B cell (primary cell): ENCODE data around the gene KLHL22. TPM values are rescaled to one million over a fixed set of nuclear protein-coding genes. Genes with fewer than 3 reads are reported as not detected.

Source experiments
- ATAC-seq: fragments of 200-7000 bp; cut with Tn5 transposase; one replicate; pipeline ENCODE4 v1.10.0; 2021; ENCODE audit warnings: low read depth, mild to moderate bottlenecking, moderate number of reproducible peaks, moderate library complexity
- CTCF ChIA-PET: fragments of 350-600 bp; sonication (Branson Sonifier 250); formaldehyde crosslinking; loops from one replicate; lab custom pipeline; 2021; ENCODE audit warnings: antibody characterized with exemption, inconsistent platforms; lab: Charles Lee
- POLR2A ChIA-PET: fragments of 350-600 bp; sonication (Branson Sonifier 250); formaldehyde crosslinking; loops from one replicate; lab custom pipeline; 2021; ENCODE audit warnings: antibody characterized with exemption; lab: Charles Lee
- DNase-seq: peaks from one replicate; pipeline ENCODE4 v3.0.0; 2013
- H2AFZ ChIP-seq: 2 replicates; pipeline ENCODE4 v1.6.1; 2012; ENCODE audit warnings: mild to moderate bottlenecking, low read depth, low read length; ENCODE audit not compliant: insufficient read depth, poor library complexity, severe bottlenecking
- H3K27ac ChIP-seq, 2 donors: 1 replicate in 1 of 2; 2 replicates in 1 of 2; pipeline ENCODE4 v1.5.1; 2012 to 2013; ENCODE audit warnings: low read length in 2 of 2, mild to moderate bottlenecking in 2 of 2, moderate library complexity in 1 of 2
- H3K27me3 ChIP-seq, 4 experiments: fragments of 200-600 bp in 1 of 4; sonication (generic) in 1 of 4; replicated peaks in 1 of 4; 1 replicate in 2 of 4; 2 replicates in 2 of 4; pipeline versions ENCODE4 v1.6.1 to v1.7.0; 2013 to 2016; ENCODE audit warnings: low read length in 3 of 4, mild to moderate bottlenecking in 2 of 4, mixed read lengths in 1 of 4, moderate library complexity in 1 of 4; ENCODE audit not compliant: insufficient read depth in 4 of 4, control insufficient read depth in 3 of 4; ENCODE audit errors: control extremely low read depth in 1 of 4
- H3K36me3 ChIP-seq, 2 experiments: replicated peaks in 1 of 2; 1 replicate in 1 of 2; 2 replicates in 1 of 2; pipeline versions ENCODE4 v1.6.1 to v1.7.1; 2013; ENCODE audit warnings: low read length in 1 of 2; ENCODE audit not compliant: insufficient read depth in 2 of 2, control insufficient read depth in 1 of 2; ENCODE audit errors: control extremely low read depth in 1 of 2, extremely low read depth in 1 of 2
- H3K4me1 ChIP-seq, 2 donors: fragments of 200-600 bp in 1 of 2; sonication (generic) in 1 of 2; 1 replicate in 1 of 2; 2 replicates in 1 of 2; pipeline versions ENCODE4 v1.5.1 to v1.6.1; 2013 to 2017; ENCODE audit warnings: low read length in 2 of 2; ENCODE audit not compliant: control insufficient read depth in 2 of 2, insufficient read depth in 2 of 2
- H3K4me2 ChIP-seq: replicated peaks from 2 replicates; pipeline ENCODE3; 2012; ENCODE audit warnings: mild to moderate bottlenecking, low read depth, low read length; ENCODE audit not compliant: poor library complexity, severe bottlenecking
- H3K4me3 ChIP-seq, 5 experiments: fragments of 200-600 bp in 1 of 5; sonication (generic) in 1 of 5; 1 replicate in 3 of 5; 2 replicates in 2 of 5; pipeline versions ENCODE4 v1.5.1 to v1.7.0; 2011 to 2016; ENCODE audit warnings: low read length in 4 of 5, mild to moderate bottlenecking in 4 of 5, low read depth in 2 of 5, control low read depth in 1 of 5, moderate library complexity in 1 of 5; ENCODE audit not compliant: insufficient read depth in 1 of 5; ENCODE audit errors: control extremely low read depth in 1 of 5, extremely low read depth in 1 of 5
- H3K79me2 ChIP-seq: fragments of 200-600 bp; sonication (generic); one replicate; pipeline ENCODE4 v1.6.0; 2016; ENCODE audit warnings: low read length; ENCODE audit not compliant: control insufficient read depth, insufficient read depth
- H3K9ac ChIP-seq: fragments of 200-600 bp; sonication (generic); 2 replicates; pipeline ENCODE4 v1.6.1; 2017; ENCODE audit warnings: mild to moderate bottlenecking, low read length, moderate library complexity
- H3K9me3 ChIP-seq, 3 donors: one replicate each; pipeline versions ENCODE4 v1.6.1 to v1.7.1; 2013; ENCODE audit warnings: low read length in 2 of 3; ENCODE audit not compliant: control insufficient read depth in 2 of 3, insufficient read depth in 1 of 3; ENCODE audit errors: control extremely low read depth in 1 of 3
- H4K20me1 ChIP-seq: 2 replicates; pipeline ENCODE4 v1.6.0; 2012; ENCODE audit warnings: mild to moderate bottlenecking, low read length; ENCODE audit not compliant: insufficient read depth, control insufficient read depth, poor library complexity, severe bottlenecking
- H3K27ac Mint-ChIP-seq: one replicate; pipeline ENCODE4 v1.8.0; 2021; ENCODE audit warnings: mixed read lengths
- H3K27me3 Mint-ChIP-seq: one replicate; pipeline ENCODE4 v1.8.0; 2021; ENCODE audit warnings: mixed read lengths
- H3K4me1 Mint-ChIP-seq: one replicate; pipeline ENCODE4 v1.8.0; 2021; ENCODE audit warnings: mixed read lengths
- H3K4me3 Mint-ChIP-seq: one replicate; pipeline ENCODE4 v1.8.0; 2021; ENCODE audit warnings: mixed read lengths
- H3K9me3 Mint-ChIP-seq: one replicate; pipeline ENCODE4 v1.8.0; 2022; ENCODE audit warnings: mixed read lengths; ENCODE audit not compliant: insufficient read depth
- CTCF ChIP-seq: fragments of 200-600 bp; IDR thresholded peaks from one replicate; pipeline ENCODE4 v1.8.0; 2022; ENCODE audit warnings: antibody characterized with exemption, mild to moderate bottlenecking
- EZH2 ChIP-seq: IDR thresholded peaks from 2 replicates; pipeline ENCODE4 v1.6.1; 2012; ENCODE audit warnings: borderline replicate concordance, low read depth, mild to moderate bottlenecking, moderate library complexity, low read length; ENCODE audit not compliant: insufficient read depth, poor library complexity, severe bottlenecking
- WGBS: methylation state at CpG from one replicate; pipeline ENCODE4 v1.1.5; 2013; ENCODE audit warnings: missing lambda C conversion rate; ENCODE audit not compliant: insufficient coverage; 5-methylcytosine and 5-hydroxymethylcytosine counted together
- intact Hi-C: fragments of 100-400 bp; cut with micrococcal nuclease; formaldehyde crosslinking; loops from one replicate; pipeline ENCODE4 v1.10.0; 2022
- polyA plus RNA-seq: library from polyadenylated mRNA; depleted of rRNA; stranded (reverse); fragments of >200 nt; gene quantifications from 2 replicates; pipeline ENCODE4 v1.2.3, GENCODE V29; 2012
- total RNA-seq, 2 donors: library from RNA; stranded (reverse); fragments of 120-200 nt in 1 of 2; gene quantifications; 1 replicate in 1 of 2; 2 replicates in 1 of 2; pipeline versions ENCODE4 v1.2.3 to v1.2.4, GENCODE V29; 2013 to 2022

KLHL22 gene
- total and polyA plus RNA-seq, 2 donors (not counting 1 experiment from before 2014, with no cell fraction given): 37.0 to 45.6 TPM

- no peak overlapping the region for H3K4me3 ChIP-seq
- 95% methylated on average over 10 of the region's 12 CpGs for WGBS
- no peaks in the 10 kb centered on the region for H3K9me3 Mint-ChIP-seq
- H3K36me3 ChIP-seq: no peaks in the 10 kb centered on the region
- peaks cover 0 to 41% (median 0%) of the 10 kb centered on the region in 3 donors for H3K9me3 ChIP-seq
- CTCF ChIA-PET: interaction anchor here (0.9 to 2.1 kb wide), 3 partner anchors 16 to 23 kb away, joined by 3 to 7 read pairs (median 3); no protein-coding TSS in a partner anchor
- peaks cover 39% of the 10 kb centered on the region for H3K4me1 Mint-ChIP-seq
- H3K79me2 ChIP-seq: no peaks in the 10 kb centered on the region
- POLR2A ChIA-PET: interaction anchor here (0.6 kb wide), 1 partner anchor 28 kb away, joined by 3 read pairs; no protein-coding TSS in a partner anchor
- no peak overlapping the region for H3K27ac Mint-ChIP-seq
- peaks cover 31% of the 10 kb centered on the region for H4K20me1 ChIP-seq
- peaks cover 45 to 57% of the 10 kb centered on the region in 2 donors for H3K4me1 ChIP-seq
- H3K27ac ChIP-seq: no peak overlapping the region
- DNase-seq (no peak), ATAC-seq (no peak)
- TF ChIP-seq EZH2 (no peak), CTCF (no peak)
- intact Hi-C loops: no loop called here
- no peak overlapping the region for H3K9ac ChIP-seq
- H3K4me3 Mint-ChIP-seq: no peak overlapping the region
- no peak overlapping the region for H3K4me2 ChIP-seq
- H2AFZ ChIP-seq: no peak overlapping the region
- H3K27me3 Mint-ChIP-seq: peaks cover 53% of the 10 kb centered on the region
- peaks cover 0 to 91% (median 41%) of the 10 kb centered on the region in 4 experiments for H3K27me3 ChIP-seq
Measured at GRCh38 chr22:20434264-20434751, 61.3 kb downstream of the KLHL22 start.

GRCh38 chr22:20433686-20434241 is 61.8 kb downstream of the KLHL22 start:
- 86% methylated on average over 4 of the region's 4 CpGs for WGBS

More at GRCh38 chr22:20433686-20434241, 61.8 kb downstream of the KLHL22 start:
- DNase-seq (no peak), ATAC-seq (no peak)
- H3K79me2 ChIP-seq: no peaks in the 10 kb centered on the region
- CTCF ChIA-PET: interaction anchor here (1.0 to 2.1 kb wide), 2 partner anchors 16 to 20 kb away, joined by 3 to 7 read pairs; no protein-coding TSS in a partner anchor
- peaks cover 48 to 60% of the 10 kb centered on the region in 2 donors for H3K4me1 ChIP-seq
- TF ChIP-seq CTCF (no peak), EZH2 (no peak)
- Mint-ChIP-seq H3K27ac (no peak overlapping the region), H3K9me3 (no peaks in the 10 kb centered on the region), H3K27me3 (peaks cover 57% of the 10 kb centered on the region), H3K4me3 (no peak overlapping the region), H3K4me1 (peaks cover 44% of the 10 kb centered on the region)
- no peak overlapping the region for H2AFZ ChIP-seq
- H3K27me3 ChIP-seq: peaks cover 0 to 89% (median 42%) of the 10 kb centered on the region in 4 experiments
- H3K4me2 ChIP-seq: no peak overlapping the region
- POLR2A ChIA-PET: interaction anchor here (0.6 kb wide), 1 partner anchor 28 kb away, joined by 3 read pairs; no protein-coding TSS in a partner anchor
- intact Hi-C loops: no loop called here
- H3K9ac ChIP-seq: no peak overlapping the region
- H3K36me3 ChIP-seq: no peaks in the 10 kb centered on the region
- H3K4me3 ChIP-seq: no peak overlapping the region
- no peak overlapping the region for H3K27ac ChIP-seq
- H4K20me1 ChIP-seq: peaks cover 30% of the 10 kb centered on the region
- peaks cover 0 to 40% (median 0%) of the 10 kb centered on the region in 3 donors for H3K9me3 ChIP-seq
